A549 (cell line): ENCODE results near the gene STAT1. TPM values are rescaled to one million over a fixed set of nuclear protein-coding genes. Genes with fewer than 3 reads are reported as not detected.

Source experiments
- ATAC-seq, 2 experiments: fragments of 200-7000 bp in 1 of 2; fragments of >200 bp in 1 of 2; cut with Nextera tagmentation in 1 of 2; cut with Tn5 transposase in 1 of 2; 3 replicates each; pipeline versions ENCODE4 v1.8.0 to v1.9.1; 2018 to 2020; ENCODE audit warnings: mild to moderate bottlenecking in 1 of 2, moderate library complexity in 1 of 2
- CTCF ChIA-PET: fragments of 300-600 bp; sonication (Branson Sonifier 250); formaldehyde crosslinking; extraction: SDS; loops from one replicate; lab custom pipeline; 2021; ENCODE audit warnings: antibody characterized with exemption, inconsistent platforms; lab: Yijun Ruan, JAX
- POLR2A ChIA-PET: fragments of 350-600 bp; formaldehyde crosslinking; extraction: SDS; loops from one replicate; lab custom pipeline; 2021; ENCODE audit warnings: antibody characterized with exemption, inconsistent platforms; lab: Yijun Ruan, JAX
- DNase-seq, 2 experiments: peaks; one replicate each; pipeline versions ENCODE4 v3.0.0 to v3.0.0-alpha.2; 2011 to 2016; ENCODE audit warnings: low read depth in 1 of 2, low spot score in 1 of 2
- FAIRE-seq: peaks from 2 replicates; lab custom pipeline; 2011; peaks lifted over from hg19 to GRCh38; lab: Jason Lieb, UNC
- H3K27ac ChIP-seq, 2 experiments: fragments of >200 bp; sonication (Bioruptor Twin); formaldehyde crosslinking; 3 replicates each; pipeline ENCODE4 v1.5.1; 2016 to 2017
- H3K4me1 ChIP-seq: fragments of >200 bp; sonication (Bioruptor Twin); formaldehyde crosslinking; 3 replicates; pipeline ENCODE4 v1.6.1; 2016
- H3K4me2 ChIP-seq: fragments of >200 bp; sonication (Bioruptor Twin); formaldehyde crosslinking; 3 replicates; pipeline ENCODE4 v1.6.1; 2016
- H3K4me3 ChIP-seq: fragments of >200 bp; sonication (Bioruptor Twin); formaldehyde crosslinking; 3 replicates; pipeline ENCODE4 v1.5.1; 2016
- H3K9me3 ChIP-seq: fragments of >200 bp; sonication (Bioruptor Twin); formaldehyde crosslinking; 3 replicates; pipeline ENCODE4 v1.6.1; 2016
- BCL3 ChIP-seq: fragments of >200 bp; sonication (Bioruptor Twin); formaldehyde crosslinking; IDR thresholded peaks from 3 replicates; pipeline ENCODE4 v1.6.1; 2016
- BHLHE40 ChIP-seq: IDR thresholded peaks from 2 replicates; pipeline ENCODE4 v1.6.1; 2012; ENCODE audit warnings: low read depth, low read length, inconsistent platforms
- CBX2 ChIP-seq: fragments of 200-600 bp; sonication (generic); IDR thresholded peaks from 2 replicates; pipeline ENCODE4 v1.6.1; 2016; ENCODE audit warnings: low read depth, mild to moderate bottlenecking, borderline replicate concordance
- CBX8 ChIP-seq: fragments of 200-600 bp; sonication (generic); IDR thresholded peaks from 2 replicates; pipeline ENCODE4 v1.6.1; 2016
- E2F6 ChIP-seq: IDR thresholded peaks from 2 replicates; pipeline ENCODE4 v1.6.1; 2012; ENCODE audit warnings: low read depth, borderline replicate concordance
- EHF ChIP-seq: fragments of 250-450 bp; sonication (Bioruptor Pico); IDR thresholded peaks from 2 replicates; pipeline ENCODE4 v1.5.0; 2020; ENCODE audit warnings: mild to moderate bottlenecking
- EHMT2 ChIP-seq: fragments of 200-600 bp; sonication (generic); IDR thresholded peaks from 2 replicates; pipeline ENCODE4 v1.6.1; 2016; ENCODE audit warnings: antibody characterized with exemption, low read depth, mild to moderate bottlenecking, moderate library complexity
- ELK1 ChIP-seq: fragments of 150-350 bp; IDR thresholded peaks from 2 replicates; pipeline ENCODE4 v1.6.1; 2014; ENCODE audit warnings: low read depth, mild to moderate bottlenecking, low read length
- FOXS1 ChIP-seq: fragments of 250-450 bp; sonication (Bioruptor Pico); IDR thresholded peaks from 2 replicates; pipeline ENCODE4 v1.5.0; 2020; ENCODE audit warnings: mild to moderate bottlenecking, moderate library complexity
- HDAC2 ChIP-seq: fragments of 200-600 bp; sonication (generic); IDR thresholded peaks from 2 replicates; pipeline ENCODE4 v1.6.1; 2016
- HES2 ChIP-seq: fragments of >200 bp; sonication (Bioruptor Twin); formaldehyde crosslinking; IDR thresholded peaks from 2 replicates; pipeline ENCODE4 v1.6.1; 2016
- HOXA7 ChIP-seq: fragments of 250-450 bp; sonication (Bioruptor Pico); IDR thresholded peaks from 2 replicates; pipeline ENCODE4 v1.5.0; 2020; ENCODE audit warnings: mild to moderate bottlenecking, moderate library complexity
- JUN ChIP-seq, 2 experiments: fragments of >200 bp; sonication (Bioruptor Twin); formaldehyde crosslinking; IDR thresholded peaks; 2 replicates in 1 of 2; 3 replicates in 1 of 2; pipeline ENCODE4 v1.6.1; 2016 to 2017
- MAFK ChIP-seq: fragments of 450-650 bp; IDR thresholded peaks from 2 replicates; pipeline ENCODE4 v1.6.1; 2014; ENCODE audit not compliant: partially characterized antibody
- MAZ ChIP-seq: fragments of 150-350 bp; IDR thresholded peaks from 2 replicates; pipeline ENCODE4 v1.6.1; 2014; ENCODE audit warnings: antibody characterized with exemption, low read depth, low read length, borderline replicate concordance
- NR3C1 ChIP-seq: fragments of >200 bp; sonication (Bioruptor Twin); formaldehyde crosslinking; IDR thresholded peaks from 3 replicates; pipeline ENCODE4 v1.6.1; 2017
- PHF8 ChIP-seq: fragments of 200-600 bp; sonication (generic); IDR thresholded peaks from 2 replicates; pipeline ENCODE4 v1.6.1; 2016; ENCODE audit warnings: low read depth, mild to moderate bottlenecking, antibody characterized with exemption, moderate library complexity, borderline replicate concordance
- POLR2AphosphoS2 ChIP-seq: conservative IDR thresholded peaks from 2 replicates; pipeline ENCODE4 v1.6.1; 2012; ENCODE audit warnings: low read length, improper control_type of control experiment, inconsistent platforms
- RFX5 ChIP-seq: fragments of 450-650 bp; IDR thresholded peaks from 2 replicates; pipeline ENCODE4 v1.7.1; 2014; ENCODE audit warnings: antibody characterized with exemption, mild to moderate bottlenecking, moderate library complexity
- RNF2 ChIP-seq: fragments of 200-600 bp; sonication (generic); IDR thresholded peaks from 2 replicates; pipeline ENCODE4 v1.6.1; 2016; ENCODE audit warnings: low read depth, mild to moderate bottlenecking, antibody characterized with exemption, moderate library complexity, borderline replicate concordance
- ZFP36 ChIP-seq: fragments of 450-650 bp; IDR thresholded peaks from 2 replicates; pipeline ENCODE4 v1.6.1; 2014; ENCODE audit warnings: borderline replicate concordance; ENCODE audit not compliant: partially characterized antibody
- WGBS: methylation state at CpG from one replicate; pipeline ENCODE4 v1.1.6; 2017; ENCODE audit errors: missing lambda C conversion rate; 5-methylcytosine and 5-hydroxymethylcytosine counted together
- polyA plus RNA-seq, 4 experiments: library from polyadenylated mRNA; depleted of rRNA in 3 of 4; stranded (reverse); fragments of >200 nt; fragmentation: RNase III in 1 of 4; extraction: RNeasy Plus Mini Kit Qiagen cat#74134 plus additional on column Dnase treatment in 1 of 4; gene quantifications; 2 replicates in 3 of 4; 3 replicates in 1 of 4; pipeline ENCODE4 v1.2.3, GENCODE V29; 2011 to 2017

STAT1 gene
- polyA plus RNA-seq, 2 of the 4 experiments (the other 2 are of a cell fraction) = 105 to 182 TPM

GRCh38 chr2:190974629-190975361 is 39.2 kb downstream of the STAT1 start:
- DNase-seq (no peak), ATAC-seq (peak in 1 of 2 experiments; percentile 29; a peak in 2 of 6 replicates), FAIRE-seq (no peak)
- no peak overlapping the region for H3K27ac ChIP-seq
- no peaks in the 10 kb centered on the region for H3K4me1 ChIP-seq
- no peak overlapping the region for H3K4me2 ChIP-seq
- no peaks in the 10 kb centered on the region for H3K9me3 ChIP-seq
- no peak for TF ChIP-seq ZFP36
- TF ChIP-seq POLR2AphosphoS2 = 0 out of 2 replicates have a peak, but pooled peaks have one; percentile 40
- POLR2A ChIA-PET = interaction anchor here (1.0 kb wide), 1 partner anchor 11 kb away, joined by 3 read pairs; no protein-coding TSS in a partner anchor
- 86% methylated on average over 12 of the region's 12 CpGs for WGBS
- CTCF ChIA-PET = interaction anchor here (1.2 to 1.7 kb wide), 2 partner anchors 21 to 77 kb away, joined by 4 read pairs; no protein-coding TSS in a partner anchor
- no peak overlapping the region for H3K4me3 ChIP-seq

- Histone ChIP-seq H3K4me2 (no peak overlapping the region), H3K9me3 (no peaks in the 10 kb centered on the region), H3K4me1 (no peaks in the 10 kb centered on the region)
- CTCF ChIA-PET = interaction anchor here (0.6 to 1.7 kb wide), 3 partner anchors 22 to 78 kb away, joined by 3 to 4 read pairs (median 4); no protein-coding TSS in a partner anchor
- DNase-seq = no peak
- 92% methylated on average over 11 of the region's 11 CpGs for WGBS
- peak; percentile 70 for TF ChIP-seq MAFK
- TF ChIP-seq BCL3 = no peak
- no peak for TF ChIP-seq EHF (CRISPR knock-in tag)
- no peak for TF ChIP-seq PHF8
- TF ChIP-seq, all 56 proteins: peak for 1
- H3K4me3 ChIP-seq = no peak overlapping the region
- FAIRE-seq (no peak), ATAC-seq (no peak)
- H3K27ac ChIP-seq = no peak overlapping the region
- POLR2A ChIA-PET = no interaction called here
Measured at GRCh38 chr2:190973726-190974628, 40.0 kb downstream of the STAT1 start.

GRCh38 chr2:190973262-190973661 is 40.7 kb downstream of the STAT1 start:
- Histone ChIP-seq H3K4me2 (no peak overlapping the region), H3K4me3 (no peak overlapping the region), H3K4me1 (no peaks in the 10 kb centered on the region), H3K27ac (no peak overlapping the region), H3K9me3 (no peaks in the 10 kb centered on the region)
- ChIA-PET POLR2A (no interaction called here), CTCF (no interaction called here)
- DNase-seq (no peak), FAIRE-seq (no peak), ATAC-seq (no peak)
- WGBS = 90% methylated on average over 1 of the region's 1 CpG
- TF ChIP-seq HOXA7 (no peak), RFX5 (no peak), CBX2 (no peak), JUN (IDR thresholded peaks at IDR 0.05) (no peak), NR3C1 (no peak), HES2 (no peak), BHLHE40 (no peak), HDAC2 (no peak), MAZ (no peak), ELK1 (no peak), FOXS1 (CRISPR knock-in tag) (no peak), RNF2 (no peak), ZFP36 (no peak), BCL3 (no peak), E2F6 (no peak), CBX8 (no peak), EHMT2 (no peak)
